Naive thymus-derived CD8-positive, alpha-beta T cell (primary cell): ENCODE data around the gene ILK. TPM values are rescaled to one million over a fixed set of nuclear protein-coding genes. Genes with fewer than 3 reads are reported as not detected.

Source experiments
- ATAC-seq, 2 donors: fragments of 150-1000 bp; cut with Tn5 transposase in 1 of 2; sonication (Bioruptor Pico), chemical (Tn5 transposase) in 1 of 2; 1 replicate in 1 of 2; 2 replicates in 1 of 2; pipeline ENCODE4 v1.10.0; 2021; ENCODE audit warnings: mild to moderate bottlenecking in 2 of 2, moderate library complexity in 2 of 2
- POLR2A ChIA-PET: fragments of 350-600 bp; sonication (Branson Sonifier 250); formaldehyde crosslinking; loops from one replicate; lab custom pipeline; 2021; ENCODE audit warnings: antibody characterized with exemption; lab: Charles Lee
- DNase-seq, 10 donors: peaks; one replicate each; pipeline versions ENCODE4 v3.0.0 to v3.0.0-alpha.2; 2020 to 2022
- H3K27ac Mint-ChIP-seq, 10 donors: one replicate each; pipeline ENCODE4 v1.8.0; 2020 to 2022; ENCODE audit warnings: mild to moderate bottlenecking in 10 of 10, mixed read lengths in 10 of 10, moderate library complexity in 4 of 10, inconsistent platforms in 1 of 10
- H3K27me3 Mint-ChIP-seq, 5 donors: one replicate each; pipeline ENCODE4 v1.8.0; 2021 to 2022; ENCODE audit warnings: mixed read lengths in 5 of 5
- H3K36me3 Mint-ChIP-seq, 3 donors: one replicate each; pipeline ENCODE4 v1.8.0; 2020 to 2022; ENCODE audit warnings: mixed read lengths in 3 of 3, mild to moderate bottlenecking in 2 of 3, inconsistent platforms in 1 of 3
- H3K4me1 Mint-ChIP-seq, 4 donors: one replicate each; pipeline ENCODE4 v1.8.0; 2021 to 2022; ENCODE audit warnings: mixed read lengths in 4 of 4
- H3K4me3 Mint-ChIP-seq, 10 donors: one replicate each; pipeline ENCODE4 v1.8.0; 2020 to 2022; ENCODE audit warnings: mild to moderate bottlenecking in 10 of 10, mixed read lengths in 10 of 10, moderate library complexity in 6 of 10, inconsistent platforms in 1 of 10
- H3K9me3 Mint-ChIP-seq, 9 donors: one replicate each; pipeline ENCODE4 v1.8.0; 2020 to 2022; ENCODE audit warnings: mixed read lengths in 9 of 9, mild to moderate bottlenecking in 3 of 9, inconsistent platforms in 1 of 9, moderate library complexity in 1 of 9
- polyA plus RNA-seq, 3 donors: library from polyadenylated mRNA; unstranded; fragments of 300-500 nt; fragmentation: Illumina TruSeq; gene quantifications; one replicate each; pipeline ENCODE4 v1.2.3, GENCODE V29; 2021
- total RNA-seq, 8 experiments: library from RNA in 2 of 8; stranded (reverse) in 2 of 8; gene quantifications; one replicate each; pipeline ENCODE4 v1.2.3 and lab custom pipeline; 2021 to 2026

The ILK gene
- total RNA-seq, result 10 to 100 TPM; 88.5 to 93.5 TPM
- 10 to 100 TPM; 63.7 to 72.5 (median 68.5) TPM for polyA plus RNA-seq
- total RNA-seq (lab: John Stamatoyannopoulos, UW), result 25.6 to 79.8 (median 42.6) reads per million in 6 experiments

DNA sequence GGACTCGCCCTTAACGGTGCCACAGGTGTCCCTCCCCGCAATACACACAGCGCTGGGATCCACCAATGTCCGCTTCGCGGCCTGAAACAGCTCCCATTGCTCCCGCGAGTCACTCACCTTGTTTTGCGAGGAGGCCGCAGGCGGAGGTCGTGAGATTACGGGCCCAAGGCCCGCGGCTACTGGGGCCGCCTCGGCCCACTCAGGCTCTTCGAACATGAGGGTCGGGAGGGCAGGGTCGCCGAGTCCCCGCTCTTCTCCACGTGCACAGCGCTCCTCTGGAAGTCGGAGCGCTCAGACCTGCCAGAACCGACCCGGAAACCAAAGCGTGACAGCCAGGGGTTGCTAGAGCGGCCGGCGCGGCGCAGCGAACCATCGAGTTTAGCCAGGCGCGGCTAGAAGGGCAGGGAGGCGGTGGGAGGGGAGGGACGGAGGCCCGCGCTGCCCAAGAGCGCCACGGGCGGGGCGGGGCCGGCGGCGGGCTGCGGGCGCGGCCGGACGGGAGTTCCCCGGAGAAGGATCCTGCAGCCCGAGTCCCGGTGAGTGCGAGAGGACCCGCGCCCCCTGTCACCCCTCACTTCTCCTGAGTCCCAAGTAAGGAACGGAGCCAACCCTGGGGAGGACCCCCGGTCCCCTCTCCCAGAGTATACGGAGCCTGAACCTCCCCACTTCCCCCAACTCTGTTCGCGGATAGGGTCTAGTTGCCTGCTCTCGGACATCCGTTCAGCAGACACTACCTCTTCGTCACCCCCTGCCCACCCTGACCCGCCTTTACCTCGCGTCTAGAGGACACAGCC is at the start of gene ILK, which contains the start of gene RRP8:
Gene ILK (plus strand): TSS at position 488 of the 794 bp plus-strand sequence. CDS start 498 bp downstream, outside the sequence.
Gene RRP8 (minus strand): TSS at position 330 of the 794 bp plus-strand sequence. CDS start 114 bp downstream, at position 216.
- H3K4me3 Mint-ChIP-seq, result no peak within 1 kb of the TSS

DNA sequence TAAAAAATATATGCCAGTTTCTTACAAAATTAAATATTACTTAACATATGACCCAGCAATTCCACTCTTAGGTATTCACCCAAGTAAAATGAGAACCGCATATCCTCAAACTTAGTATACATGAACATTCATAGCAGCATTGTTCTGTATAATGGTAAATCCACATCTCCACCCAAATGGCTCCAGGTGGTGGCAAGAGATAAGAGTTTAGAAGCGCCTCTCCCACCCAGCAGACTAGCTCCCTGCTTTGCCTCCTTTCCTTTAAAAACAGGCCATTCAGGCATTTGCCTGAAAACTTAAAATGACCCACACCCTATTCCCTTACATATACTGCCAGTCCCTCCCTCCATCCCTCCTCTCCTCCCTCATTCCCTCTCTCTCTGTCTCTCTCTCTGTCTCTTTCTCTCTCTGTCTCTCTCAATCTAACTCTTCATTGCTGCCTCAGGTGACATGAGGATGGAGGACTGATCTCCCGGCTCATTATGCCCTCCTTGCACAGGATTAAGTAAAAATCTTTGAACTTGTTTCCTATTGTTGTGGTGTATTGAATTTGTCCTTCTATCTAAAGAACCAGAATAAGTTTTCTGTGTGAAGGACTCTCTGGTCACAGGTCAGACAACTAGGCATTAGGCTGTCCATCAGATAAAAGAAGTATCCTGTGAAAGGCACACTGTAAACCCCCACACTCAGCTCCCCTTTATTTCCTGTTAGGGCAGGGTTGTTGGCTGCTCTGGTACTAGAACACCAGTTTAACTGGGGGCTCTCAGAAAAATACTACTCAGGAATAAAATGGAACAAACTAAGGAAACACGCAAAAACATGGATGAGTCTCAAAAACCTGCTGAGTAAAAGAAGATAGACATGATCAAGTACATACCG is 48.5 kb upstream of the ILK start:
- Mint-ChIP-seq H3K4me3 (no peak overlapping the region), H3K27me3 (no peaks in the 10 kb centered on the region), H3K27ac (peak overlapping the region in 3 of 10 donors; percentile 25 to 72 (median 64)), H3K36me3 (peaks cover 0 to 13% (median 9%) of the 10 kb centered on the region in 3 donors), H3K4me1 (peaks cover 0 to 4% (median 1%) of the 10 kb centered on the region in 4 donors), H3K9me3 (no peaks in the 10 kb centered on the region)
- POLR2A ChIA-PET, result no interaction called here
- ATAC-seq (no peak), DNase-seq (no peak)

More for the DNA sequence above, at the start of gene ILK, which contains the start of gene RRP8:
- peaks cover 0 to 37% (median 3%) of the 10 kb centered on the region in 3 donors for H3K36me3 Mint-ChIP-seq
- H3K4me1 Mint-ChIP-seq, result peaks cover 16 to 33% (median 29%) of the 10 kb centered on the region in 4 donors
- no peak within 1 kb of the TSS for H3K27ac Mint-ChIP-seq
- POLR2A ChIA-PET, result interaction anchor here (0.5 to 6.8 kb wide), 18 partner anchors 9 to 368 kb away, joined by 3 to 108 read pairs (median 6); partner anchors contain the start of genes ARFIP2, MRPL17, TAF10 and TIMM10B
- no peaks in the 10 kb centered on the region for H3K27me3 Mint-ChIP-seq
- peak; percentile 80 to 85 for ATAC-seq
- DNase-seq, result peak; percentile 68 to 92 (median 80)
- H3K9me3 Mint-ChIP-seq, result no peaks in the 10 kb centered on the region

DNA sequence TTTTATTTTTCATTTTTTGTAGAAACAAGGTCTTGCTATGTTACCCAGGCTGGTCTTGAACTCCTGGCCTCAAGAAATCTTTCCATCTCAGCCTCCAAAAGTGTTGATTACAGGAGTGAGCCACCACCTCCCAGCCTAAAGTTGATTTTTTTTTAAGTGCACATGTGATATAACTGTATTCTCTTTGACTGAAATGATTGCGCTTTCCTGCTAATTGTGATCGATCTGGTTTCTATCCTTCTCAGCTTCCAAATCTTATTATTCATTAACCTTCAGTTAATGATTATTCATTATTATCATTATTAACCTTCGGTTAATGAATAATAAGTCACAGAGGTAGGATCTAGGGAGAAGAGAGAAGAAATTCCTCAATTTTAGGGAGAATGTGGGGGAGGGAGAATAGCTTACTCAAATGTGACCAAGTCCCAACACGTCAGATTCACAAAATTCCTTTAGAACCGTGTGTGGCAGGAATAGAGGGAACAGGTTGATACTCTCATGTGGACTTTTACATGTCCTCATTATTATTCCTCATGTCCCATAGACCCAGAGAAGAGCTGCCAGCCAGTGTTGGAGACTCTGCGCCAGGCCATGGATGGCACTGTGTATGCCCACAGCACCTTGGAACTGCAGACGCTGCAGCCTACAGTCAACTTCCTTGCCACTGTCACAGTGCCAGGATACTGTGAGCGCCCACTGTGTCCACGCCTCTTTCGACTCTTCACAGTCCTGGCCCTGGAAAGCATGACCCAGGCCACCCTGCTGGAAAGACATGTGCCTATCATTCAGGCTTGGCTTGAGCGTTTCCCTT is 47.2 kb upstream of the ILK start:
- Mint-ChIP-seq H3K9me3 (no peaks in the 10 kb centered on the region), H3K27ac (peak overlapping the region in 1 of 10 donors; percentile 52), H3K27me3 (no peaks in the 10 kb centered on the region), H3K36me3 (peaks cover under 1 to 24% (median 9%) of the 10 kb centered on the region in 3 donors), H3K4me1 (peaks cover 0 to 4% (median 1%) of the 10 kb centered on the region in 4 donors), H3K4me3 (no peak overlapping the region)
- ATAC-seq (no peak), DNase-seq (no peak)
- POLR2A ChIA-PET, result no interaction called here

DNA sequence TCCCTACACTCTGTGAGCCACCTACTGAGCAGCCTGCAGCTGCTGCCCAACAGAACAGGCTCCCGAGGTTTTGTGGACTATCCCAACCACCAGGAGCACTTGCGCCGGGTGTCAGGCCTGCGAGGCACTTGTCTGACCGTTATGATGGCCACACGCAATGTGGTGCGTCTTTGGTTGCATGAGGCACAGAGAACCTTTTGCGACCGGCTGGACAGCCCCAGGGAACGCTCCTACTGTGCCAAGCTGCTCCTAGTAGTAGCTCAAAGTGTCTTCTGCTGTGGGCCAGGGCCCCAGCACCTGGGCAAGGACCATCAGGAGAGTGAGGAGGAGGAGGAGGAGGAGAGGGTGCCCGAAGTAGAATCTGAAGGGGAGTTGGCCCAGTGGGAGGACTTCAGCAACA is 46.5 kb upstream of the ILK start:
- H3K4me3 Mint-ChIP-seq, result no peak overlapping the region
- POLR2A ChIA-PET, result no interaction called here
- H3K4me1 Mint-ChIP-seq, result peaks cover 0 to 4% (median 1%) of the 10 kb centered on the region in 4 donors
- DNase-seq (peak in 1 of 10 donors; percentile 13), ATAC-seq (no peak)
- H3K27me3 Mint-ChIP-seq, result no peaks in the 10 kb centered on the region
- H3K36me3 Mint-ChIP-seq, result peaks cover 6 to 29% (median 9%) of the 10 kb centered on the region in 3 donors
- H3K27ac Mint-ChIP-seq, result peak overlapping the region in 1 of 10 donors; percentile 43
- H3K9me3 Mint-ChIP-seq, result no peaks in the 10 kb centered on the region

DNA sequence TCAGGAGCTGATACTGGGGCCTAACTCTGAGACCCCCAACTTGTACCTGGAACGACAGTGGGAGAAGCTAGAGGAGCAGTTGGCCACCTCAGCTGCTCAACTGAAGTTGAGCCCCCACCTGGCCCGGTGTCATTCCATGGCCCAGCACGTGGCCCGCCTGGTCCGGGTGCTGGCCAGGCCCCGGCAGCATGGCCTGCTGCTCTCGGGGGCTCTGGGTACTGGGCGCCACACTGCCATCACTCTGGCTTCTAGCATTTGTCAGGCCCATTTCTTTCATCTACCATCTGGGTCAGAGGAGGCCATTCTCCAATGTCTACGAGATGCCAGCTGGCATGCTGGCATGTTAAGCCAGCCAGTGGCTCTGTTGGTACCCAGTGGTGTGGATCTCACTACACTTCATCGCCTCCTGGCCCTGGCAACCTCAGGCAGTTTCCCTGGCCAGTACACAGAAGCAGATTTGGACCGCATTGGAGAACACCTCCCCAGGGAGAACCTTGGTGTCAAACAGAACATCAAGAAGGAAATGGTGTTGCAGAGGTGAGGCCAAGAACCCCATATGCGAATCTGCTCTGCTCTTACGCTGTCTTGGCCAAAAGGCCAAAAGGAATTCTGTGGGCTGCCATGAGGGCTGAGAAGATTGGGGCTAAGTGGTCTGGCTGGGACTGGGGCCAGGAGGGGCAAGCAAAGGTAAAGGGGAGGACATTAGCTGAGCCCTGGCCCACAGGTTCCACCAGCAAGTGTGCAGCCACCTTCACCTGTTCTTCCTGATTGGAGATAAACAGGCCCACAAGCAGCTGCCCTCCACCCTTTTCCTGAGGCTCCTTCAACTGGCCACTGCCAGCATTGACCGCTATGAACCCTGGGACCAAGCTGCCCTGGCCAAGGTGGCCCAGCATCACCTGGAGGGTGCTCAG is 45.6 kb upstream of the ILK start:
- Mint-ChIP-seq H3K27ac (no peak overlapping the region), H3K36me3 (peaks cover 11 to 36% (median 11%) of the 10 kb centered on the region in 3 donors), H3K4me3 (no peak overlapping the region), H3K9me3 (no peaks in the 10 kb centered on the region), H3K4me1 (peaks cover 0 to 4% (median 1%) of the 10 kb centered on the region in 4 donors), H3K27me3 (no peaks in the 10 kb centered on the region)
- DNase-seq (peak in 1 of 10 donors; percentile 7), ATAC-seq (no peak)
- POLR2A ChIA-PET, result no interaction called here

DNA sequence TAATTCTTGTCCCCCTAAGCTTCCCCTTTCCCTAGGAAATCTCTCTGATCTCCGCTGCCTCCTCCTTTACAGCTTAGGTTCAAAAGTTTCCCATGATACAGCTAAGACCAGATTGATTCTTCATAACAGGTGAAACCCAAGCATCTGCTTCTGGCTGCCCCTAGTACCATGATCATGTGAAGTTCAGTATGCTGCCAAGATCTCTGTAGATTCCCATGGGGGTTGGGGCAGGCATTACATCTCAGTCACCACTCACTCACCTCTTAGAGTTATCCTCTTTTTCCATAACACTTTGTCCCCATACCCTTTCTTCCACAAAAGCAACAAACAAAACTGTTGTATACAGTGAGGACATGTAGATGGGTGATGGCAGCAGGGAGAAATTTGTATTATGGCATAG is 44.2 kb upstream of the ILK start:
- no peak overlapping the region for H3K27ac Mint-ChIP-seq
- peaks cover 11 to 43% (median 11%) of the 10 kb centered on the region in 3 donors for H3K36me3 Mint-ChIP-seq
- no peak for ATAC-seq

DNA sequence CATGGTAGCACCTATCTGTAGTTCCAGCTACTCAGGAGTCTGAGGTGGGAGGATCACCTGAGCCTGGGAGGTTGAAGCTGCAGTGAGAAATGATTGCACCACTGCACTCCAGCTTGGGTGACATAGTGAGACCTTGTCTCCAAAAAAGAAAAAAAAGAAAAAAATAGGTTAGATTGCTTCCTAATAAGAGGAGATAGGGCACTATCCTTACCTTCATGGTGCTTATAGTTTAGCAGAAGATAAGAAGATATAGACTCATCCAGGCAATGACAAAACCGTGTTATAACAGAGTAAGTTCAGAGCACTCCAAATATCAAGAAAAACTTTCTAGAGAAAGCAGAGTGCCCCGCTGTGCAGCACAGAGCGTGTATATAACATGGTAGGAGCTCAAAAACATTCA is 42.3 kb upstream of the ILK start:
- no peak for ATAC-seq
- no peaks in the 10 kb centered on the region for H3K9me3 Mint-ChIP-seq
- H3K4me1 Mint-ChIP-seq, result peaks cover 0 to 6% (median 1%) of the 10 kb centered on the region in 4 donors
- DNase-seq, result no peak
- peak overlapping the region in 1 of 10 donors; percentile 1 for H3K27ac Mint-ChIP-seq
- POLR2A ChIA-PET, result no interaction called here
- H3K27me3 Mint-ChIP-seq, result no peaks in the 10 kb centered on the region
- peaks cover 11 to 51% (median 11%) of the 10 kb centered on the region in 3 donors for H3K36me3 Mint-ChIP-seq
- H3K4me3 Mint-ChIP-seq, result no peak overlapping the region

More for the DNA sequence above, 44.2 kb upstream of the ILK start:
- no peak overlapping the region for H3K4me3 Mint-ChIP-seq
- H3K9me3 Mint-ChIP-seq, result no peaks in the 10 kb centered on the region
- DNase-seq, result no peak
- no peaks in the 10 kb centered on the region for H3K27me3 Mint-ChIP-seq
- H3K4me1 Mint-ChIP-seq, result peaks cover 0 to 4% (median 1%) of the 10 kb centered on the region in 4 donors
- POLR2A ChIA-PET, result no interaction called here

DNA sequence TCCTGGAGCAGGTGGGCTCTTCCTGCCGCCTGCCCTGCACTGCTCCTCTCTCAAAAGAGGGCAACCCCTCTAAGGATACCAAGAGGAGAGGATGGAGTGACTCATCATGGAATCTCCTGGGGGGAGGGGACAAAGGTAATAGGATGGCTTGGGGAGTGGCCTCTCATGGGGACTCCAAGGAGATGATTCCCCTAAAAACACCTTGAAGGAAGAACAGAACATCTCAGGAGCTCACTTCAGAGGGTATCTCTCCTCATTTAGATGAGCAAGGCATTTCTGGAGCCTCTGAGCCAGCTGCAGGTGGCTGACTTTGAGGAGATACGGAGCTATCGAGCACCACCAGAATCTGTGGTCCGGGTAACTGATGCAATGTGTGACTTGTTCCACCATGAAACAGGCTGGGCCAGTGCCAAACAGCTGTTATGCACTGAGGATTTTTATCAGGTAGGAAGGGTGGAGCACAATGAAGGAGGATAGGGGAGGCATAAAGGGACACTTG is 40.4 kb upstream of the ILK start:
- no peak overlapping the region for H3K27ac Mint-ChIP-seq
- no peak overlapping the region for H3K4me3 Mint-ChIP-seq
- POLR2A ChIA-PET, result no interaction called here
- H3K36me3 Mint-ChIP-seq, result peaks cover 11 to 47% (median 12%) of the 10 kb centered on the region in 3 donors
- DNase-seq, result peak in 1 of 10 donors; percentile 10
- no peak for ATAC-seq
- H3K27me3 Mint-ChIP-seq, result no peaks in the 10 kb centered on the region
- no peaks in the 10 kb centered on the region for H3K9me3 Mint-ChIP-seq
- peaks cover 0 to 3% (median 0%) of the 10 kb centered on the region in 4 donors for H3K4me1 Mint-ChIP-seq

DNA sequence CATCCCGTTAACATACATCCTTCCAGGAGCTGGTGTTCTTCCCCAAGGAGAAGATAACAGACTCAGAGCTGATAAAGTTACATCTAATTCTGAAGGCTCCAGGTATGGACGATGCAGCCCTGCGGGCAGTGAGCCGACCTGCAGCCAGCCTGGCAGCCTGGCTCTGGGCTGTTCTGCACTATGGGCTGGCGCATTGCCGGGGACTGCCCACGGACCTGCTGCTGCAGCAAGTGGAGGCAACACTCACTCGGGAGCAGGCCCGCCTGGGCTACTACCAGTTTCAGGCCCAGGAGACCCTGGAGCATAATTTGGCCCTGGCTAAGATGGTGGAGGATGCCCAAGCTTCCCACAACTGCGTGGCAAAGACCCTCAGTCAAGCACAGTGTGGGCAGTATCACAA is 39.9 kb upstream of the ILK start:
- Mint-ChIP-seq H3K4me3 (no peak overlapping the region), H3K27me3 (no peaks in the 10 kb centered on the region), H3K4me1 (peaks cover 0 to 5% (median 0%) of the 10 kb centered on the region in 4 donors), H3K9me3 (no peaks in the 10 kb centered on the region), H3K27ac (peak overlapping the region in 1 of 10 donors; percentile 12), H3K36me3 (peaks cover 11 to 47% (median 11%) of the 10 kb centered on the region in 3 donors)
- ATAC-seq, result no peak
- POLR2A ChIA-PET, result no interaction called here
- peak in 1 of 10 donors; percentile 8 for DNase-seq

DNA sequence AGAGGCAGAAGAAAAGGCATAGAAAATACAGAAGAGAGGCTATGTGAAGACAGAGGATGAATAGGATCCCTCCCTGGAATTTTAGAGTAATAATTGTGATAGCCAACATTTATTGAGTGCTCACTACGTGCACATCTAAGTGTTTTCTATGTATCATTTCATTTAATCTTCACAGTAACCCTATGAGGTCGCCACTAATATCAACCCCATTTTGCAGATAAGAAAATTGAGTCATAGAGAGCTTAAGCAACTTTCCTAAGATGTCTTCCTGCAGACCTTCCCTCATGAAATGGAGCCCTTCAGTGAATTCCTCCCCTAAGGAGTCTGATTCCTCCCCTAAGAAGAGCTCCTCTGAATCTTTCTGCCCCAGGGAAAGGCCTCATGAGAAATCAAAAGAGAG is 38.2 kb upstream of the ILK start:
- DNase-seq, result no peak
- no peak overlapping the region for H3K4me3 Mint-ChIP-seq
- no peak for ATAC-seq
- H3K27ac Mint-ChIP-seq, result peak overlapping the region in 2 of 10 donors; percentile 29 to 36
- POLR2A ChIA-PET, result no interaction called here
- H3K36me3 Mint-ChIP-seq, result peaks cover 9 to 36% (median 11%) of the 10 kb centered on the region in 3 donors
- no peaks in the 10 kb centered on the region for H3K27me3 Mint-ChIP-seq
- H3K4me1 Mint-ChIP-seq, result peaks cover 0 to 8% (median 1%) of the 10 kb centered on the region in 4 donors
- no peaks in the 10 kb centered on the region for H3K9me3 Mint-ChIP-seq
